Activated CD8-positive, alpha-beta memory T cell treated with anti-CD3 and anti-CD28 coated beads, Interleukin-2, amount 10 ng/mL, durations not matched to agents 7 days and 5 days (primary cell): ENCODE results near the gene HGD. TPM values are rescaled to one million over a fixed set of nuclear protein-coding genes. Genes with fewer than 3 reads are reported as not detected.
"Not testable (repeated sequence)": the region's sequence is repeated elsewhere in the genome, so short reads cannot be mapped to it uniquely, and the experiment has no call there.

Source experiments
- ATAC-seq: fragments of 150-1000 bp; cut with Tn5 transposase; one replicate; pipeline ENCODE4 v1.10.0; 2021; ENCODE audit warnings: moderate library complexity
- CTCF ChIA-PET: fragments of 350-600 bp; sonication (Branson Sonifier 250); formaldehyde crosslinking; loops from one replicate; lab custom pipeline; 2021; ENCODE audit warnings: antibody characterized with exemption; lab: Charles Lee
- DNase-seq: peaks from one replicate; pipeline ENCODE4 v3.0.0-alpha.2; 2020
- H3K27ac Mint-ChIP-seq: one replicate; pipeline ENCODE4 v1.8.0; 2021; ENCODE audit warnings: mild to moderate bottlenecking, mixed read lengths
- H3K27me3 Mint-ChIP-seq: one replicate; pipeline ENCODE4 v1.8.0; 2021; ENCODE audit warnings: mixed read lengths
- H3K36me3 Mint-ChIP-seq: one replicate; pipeline ENCODE4 v1.8.0; 2021; ENCODE audit warnings: mild to moderate bottlenecking, mixed read lengths
- H3K4me1 Mint-ChIP-seq: one replicate; pipeline ENCODE4 v1.8.0; 2021; ENCODE audit warnings: mixed read lengths
- H3K4me3 Mint-ChIP-seq: one replicate; pipeline ENCODE4 v1.8.0; 2021; ENCODE audit warnings: mild to moderate bottlenecking, moderate library complexity, mixed read lengths
- H3K9me3 Mint-ChIP-seq: one replicate; pipeline ENCODE4 v1.8.0; 2022; ENCODE audit warnings: low read depth, mixed read lengths
- total RNA-seq, 2 experiments: library from RNA; stranded (reverse); gene quantifications; one replicate each; pipeline ENCODE4 v1.2.3, GENCODE V29; 2021

HGD gene, protein sequence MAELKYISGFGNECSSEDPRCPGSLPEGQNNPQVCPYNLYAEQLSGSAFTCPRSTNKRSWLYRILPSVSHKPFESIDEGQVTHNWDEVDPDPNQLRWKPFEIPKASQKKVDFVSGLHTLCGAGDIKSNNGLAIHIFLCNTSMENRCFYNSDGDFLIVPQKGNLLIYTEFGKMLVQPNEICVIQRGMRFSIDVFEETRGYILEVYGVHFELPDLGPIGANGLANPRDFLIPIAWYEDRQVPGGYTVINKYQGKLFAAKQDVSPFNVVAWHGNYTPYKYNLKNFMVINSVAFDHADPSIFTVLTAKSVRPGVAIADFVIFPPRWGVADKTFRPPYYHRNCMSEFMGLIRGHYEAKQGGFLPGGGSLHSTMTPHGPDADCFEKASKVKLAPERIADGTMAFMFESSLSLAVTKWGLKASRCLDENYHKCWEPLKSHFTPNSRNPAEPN
- total RNA-seq = under 1 TPM; 0.23 to 0.49 TPM

DNA sequence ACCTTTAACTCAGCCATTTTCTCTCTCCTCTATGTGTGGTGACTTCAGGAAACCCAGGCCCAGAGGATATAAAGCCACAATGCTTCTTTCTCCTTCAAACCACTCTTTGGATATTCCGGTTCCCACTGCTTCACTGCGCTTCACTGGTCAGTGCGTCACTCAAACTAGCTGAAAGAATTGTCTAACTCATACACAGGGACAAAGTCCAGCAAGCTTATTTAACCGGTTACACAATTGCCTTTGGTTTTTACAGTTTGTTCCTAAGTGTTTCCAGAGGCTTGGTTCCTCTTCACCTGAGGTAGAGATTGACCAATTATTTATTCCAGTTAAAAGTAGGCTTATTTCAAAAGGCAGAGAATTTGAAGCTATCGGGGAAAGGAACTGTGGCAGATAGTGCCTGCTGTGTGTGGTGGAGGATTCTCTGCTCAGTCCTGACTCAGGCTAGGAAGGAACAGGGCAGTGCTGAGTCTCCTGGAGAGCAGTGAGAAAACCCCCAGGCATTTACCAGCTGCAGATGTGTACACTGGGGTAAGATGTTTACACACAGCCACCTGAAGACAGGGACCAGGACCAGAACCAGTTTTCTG, at the start of gene HGD:
Gene HGD, minus strand, starts transcription at position 145 of the 587 bp plus-strand sequence. Its CDS starts 128 bp downstream, at position 17.
- Mint-ChIP-seq H3K27ac (no peak within 1 kb of the TSS), H3K9me3 (peaks cover 4% of the 10 kb centered on the region), H3K4me3 (no peak within 1 kb of the TSS), H3K27me3 (no peaks in the 10 kb centered on the region), H3K4me1 (peaks cover 10% of the 10 kb centered on the region), H3K36me3 (peaks cover 1% of the 10 kb centered on the region)
- DNase-seq = no peak
- CTCF ChIA-PET = no interaction called here
- no peak for ATAC-seq

DNA sequence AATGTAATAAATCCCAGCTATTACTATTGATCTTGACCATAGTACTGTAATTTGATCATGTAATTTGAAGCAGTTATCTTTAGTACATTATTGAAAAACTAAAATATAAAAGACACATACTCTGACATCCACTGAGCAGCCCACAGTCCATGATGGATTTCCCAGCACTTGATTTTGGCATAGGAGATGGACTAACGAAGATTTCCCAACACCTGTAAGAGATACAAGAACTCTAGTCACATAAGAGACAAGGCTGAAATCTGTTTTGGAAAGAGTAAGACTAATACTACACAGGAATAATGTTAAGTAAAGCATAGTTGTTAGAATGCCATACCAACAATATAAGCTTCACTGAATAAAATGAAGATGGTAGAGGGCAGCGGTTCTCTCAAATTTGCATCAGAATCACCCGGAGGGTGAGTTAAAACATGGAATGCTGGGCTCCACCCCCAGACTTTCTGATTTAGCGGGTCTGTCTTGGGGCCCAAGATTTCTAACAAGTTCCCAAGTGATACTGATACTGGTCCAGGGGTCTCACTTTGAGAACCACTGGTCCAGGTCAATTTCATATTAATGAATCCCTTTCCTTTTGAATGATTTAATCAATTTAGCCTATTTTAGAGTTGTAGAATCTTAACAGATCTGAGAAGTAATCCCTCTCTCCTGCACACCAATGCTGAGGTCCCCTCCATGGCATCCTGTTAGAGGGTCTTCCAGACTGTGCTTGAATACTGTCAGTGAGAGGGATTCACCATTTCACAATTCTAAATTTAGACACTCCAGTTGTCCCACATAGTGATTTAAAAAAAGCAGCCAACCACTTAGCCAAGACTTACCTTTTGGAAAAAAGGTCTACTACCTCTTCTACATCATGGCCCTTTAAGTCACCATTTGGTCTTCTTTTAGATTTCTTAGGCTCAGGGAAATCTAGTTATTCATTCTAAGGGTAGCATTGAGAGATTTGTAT, 48.8 kb upstream of the HGD start:
- peaks cover under 1% of the 10 kb centered on the region for H3K9me3 Mint-ChIP-seq
- no peak for DNase-seq
- no peak for ATAC-seq
- no peaks in the 10 kb centered on the region for H3K4me1 Mint-ChIP-seq
- H3K36me3 Mint-ChIP-seq = peaks cover 23% of the 10 kb centered on the region
- no peaks in the 10 kb centered on the region for H3K27me3 Mint-ChIP-seq
- no peak overlapping the region for H3K4me3 Mint-ChIP-seq
- H3K27ac Mint-ChIP-seq = no peak overlapping the region
- CTCF ChIA-PET = interaction anchor here (1.3 kb wide), 1 partner anchor 11 kb away, joined by 4 read pairs; no protein-coding TSS in a partner anchor

DNA sequence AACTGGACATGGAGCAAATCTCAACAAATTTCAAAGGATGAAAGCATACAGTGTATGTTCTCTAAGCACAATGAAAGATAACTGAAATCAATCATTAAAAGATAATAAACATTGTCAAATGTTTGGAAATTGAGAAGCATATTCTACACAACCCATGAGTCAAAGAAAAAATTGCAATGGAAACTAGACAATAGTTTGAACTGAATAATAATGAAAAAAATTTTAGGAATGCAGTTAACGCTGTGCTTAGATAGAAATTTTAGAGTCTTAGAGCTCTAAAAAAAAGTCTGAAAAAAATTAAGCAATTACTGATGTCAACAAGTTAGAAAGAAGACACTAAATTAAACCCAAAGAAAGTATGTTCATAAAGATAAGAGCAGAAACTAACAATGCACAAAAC, 44.8 kb upstream of the HGD start:
- no peak overlapping the region for H3K27ac Mint-ChIP-seq
- no peak overlapping the region for H3K4me3 Mint-ChIP-seq
- no peaks in the 10 kb centered on the region for H3K27me3 Mint-ChIP-seq
- H3K9me3 Mint-ChIP-seq = no peaks in the 10 kb centered on the region
- no peak for DNase-seq
- H3K4me1 Mint-ChIP-seq = no peaks in the 10 kb centered on the region
- no peak for ATAC-seq
- peaks cover 31% of the 10 kb centered on the region for H3K36me3 Mint-ChIP-seq
- CTCF ChIA-PET = no interaction called here

DNA sequence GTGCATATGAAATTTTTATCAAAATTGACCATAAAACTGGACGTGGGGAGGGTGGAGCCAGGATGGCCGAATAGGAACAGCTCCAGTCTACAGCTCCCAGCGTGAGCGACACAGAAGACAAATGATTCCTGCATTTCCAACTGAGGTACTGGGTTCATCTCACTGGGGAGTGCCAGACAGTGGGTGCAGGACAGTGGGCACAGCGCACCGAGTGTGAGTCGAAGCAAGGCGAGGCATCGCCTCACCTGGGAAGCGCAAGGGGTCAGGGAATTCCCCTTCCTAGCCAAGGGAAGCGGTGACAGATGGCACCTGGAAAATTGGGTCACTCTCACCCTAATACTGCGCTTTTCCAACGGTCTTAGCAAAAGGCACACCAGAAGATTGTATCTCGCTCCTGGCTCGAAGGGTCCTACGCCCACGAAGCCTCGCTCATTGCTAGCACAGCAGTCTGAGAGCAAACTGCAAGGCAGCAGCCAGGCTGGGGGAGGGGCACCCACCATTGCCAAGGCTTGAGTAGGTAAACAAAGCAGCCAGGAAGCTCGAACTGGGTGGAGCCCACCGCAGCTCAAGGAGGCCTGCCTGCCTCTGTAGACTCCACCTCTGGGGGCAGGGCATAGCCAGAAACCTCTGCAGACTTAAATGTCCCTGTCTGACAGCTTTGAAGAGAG, 37.3 kb upstream of the HGD start:
- H3K27me3 Mint-ChIP-seq, H3K9me3 Mint-ChIP-seq, H3K36me3 Mint-ChIP-seq: not testable (repeated sequence)
- ATAC-seq (peak; percentile 80), DNase-seq (peak; percentile 84)
- H3K27ac Mint-ChIP-seq = peak overlapping the region; percentile 75
- CTCF ChIA-PET = interaction anchor here (1.0 to 2.0 kb wide), 4 partner anchors 12 to 161 kb away, joined by 3 to 6 read pairs (median 4); no protein-coding TSS in a partner anchor
- H3K4me1 Mint-ChIP-seq = peaks cover 20% of the 10 kb centered on the region
- H3K4me3 Mint-ChIP-seq = peak overlapping the region; percentile 59

DNA sequence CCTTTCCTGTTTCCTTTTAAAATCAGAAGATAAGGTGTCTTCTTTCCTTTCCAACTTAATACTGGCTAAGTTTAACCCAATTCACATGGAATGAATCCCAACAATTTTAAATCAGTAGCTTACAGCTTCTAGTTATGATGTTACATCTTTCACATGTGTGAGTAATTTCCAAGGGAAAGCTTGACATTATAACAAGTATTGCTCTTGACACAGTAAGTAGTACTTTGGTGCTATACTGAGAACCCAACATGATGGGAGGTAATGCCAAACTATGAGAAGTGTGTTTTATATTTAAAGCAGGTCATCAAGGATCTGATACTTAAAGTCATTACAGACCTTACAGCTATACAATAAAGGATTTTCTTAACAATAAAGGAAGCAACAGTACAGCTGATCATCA, 31.2 kb upstream of the HGD start:
- no peak overlapping the region for H3K27ac Mint-ChIP-seq
- no peaks in the 10 kb centered on the region for H3K9me3 Mint-ChIP-seq
- CTCF ChIA-PET = no interaction called here
- no peaks in the 10 kb centered on the region for H3K27me3 Mint-ChIP-seq
- peaks cover 2% of the 10 kb centered on the region for H3K4me1 Mint-ChIP-seq
- DNase-seq (no peak), ATAC-seq (no peak)
- H3K4me3 Mint-ChIP-seq = no peak overlapping the region
- H3K36me3 Mint-ChIP-seq = peaks cover 6% of the 10 kb centered on the region

DNA sequence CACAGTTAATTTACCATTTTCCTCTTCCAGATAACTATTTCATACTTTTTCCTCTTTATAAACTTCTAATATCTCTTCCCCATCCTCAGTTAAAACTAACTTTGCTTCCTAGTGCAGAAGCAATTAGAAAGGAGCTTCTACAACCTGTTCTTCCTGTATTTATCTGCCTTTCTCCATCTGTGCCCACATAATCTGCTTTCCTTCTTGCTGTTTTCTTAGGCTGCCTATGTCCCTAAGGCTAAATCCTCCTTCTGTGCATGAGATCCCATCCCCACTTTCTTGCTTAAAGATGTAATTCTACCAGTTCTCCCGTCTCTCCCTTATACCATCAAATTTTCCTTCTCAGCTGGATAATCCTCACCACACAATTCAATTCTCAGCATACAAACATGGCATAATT, 28.3 kb upstream of the HGD start:
- no peak for DNase-seq
- Mint-ChIP-seq H3K27ac (no peak overlapping the region), H3K36me3 (peaks cover 12% of the 10 kb centered on the region), H3K27me3 (no peaks in the 10 kb centered on the region), H3K4me3 (no peak overlapping the region), H3K4me1 (no peaks in the 10 kb centered on the region), H3K9me3 (no peaks in the 10 kb centered on the region)
- ATAC-seq = no peak
- CTCF ChIA-PET = no interaction called here

DNA sequence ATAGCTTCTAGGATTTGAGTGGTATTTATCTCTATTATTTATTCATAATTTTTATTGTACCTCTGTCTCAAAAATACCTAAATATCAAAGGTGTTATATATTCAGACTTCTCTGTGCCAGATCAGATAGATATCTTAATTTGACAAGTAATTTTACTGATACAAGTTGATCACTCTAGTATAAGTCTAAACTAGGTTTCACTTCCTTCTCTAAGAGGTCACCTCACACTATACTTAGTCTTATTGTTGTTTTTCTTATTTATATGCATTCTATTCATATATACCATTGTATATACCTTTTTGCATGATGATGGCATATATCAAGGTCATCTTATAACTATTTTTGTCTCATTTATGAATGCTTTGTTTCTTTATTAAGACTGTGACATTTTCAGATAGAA, 26.4 kb upstream of the HGD start:
- Mint-ChIP-seq H3K4me1 (no peaks in the 10 kb centered on the region), H3K36me3 (peaks cover 26% of the 10 kb centered on the region), H3K4me3 (no peak overlapping the region), H3K27me3 (no peaks in the 10 kb centered on the region), H3K27ac (no peak overlapping the region), H3K9me3 (peaks cover 6% of the 10 kb centered on the region)
- DNase-seq (no peak), ATAC-seq (no peak)
- CTCF ChIA-PET = no interaction called here

DNA sequence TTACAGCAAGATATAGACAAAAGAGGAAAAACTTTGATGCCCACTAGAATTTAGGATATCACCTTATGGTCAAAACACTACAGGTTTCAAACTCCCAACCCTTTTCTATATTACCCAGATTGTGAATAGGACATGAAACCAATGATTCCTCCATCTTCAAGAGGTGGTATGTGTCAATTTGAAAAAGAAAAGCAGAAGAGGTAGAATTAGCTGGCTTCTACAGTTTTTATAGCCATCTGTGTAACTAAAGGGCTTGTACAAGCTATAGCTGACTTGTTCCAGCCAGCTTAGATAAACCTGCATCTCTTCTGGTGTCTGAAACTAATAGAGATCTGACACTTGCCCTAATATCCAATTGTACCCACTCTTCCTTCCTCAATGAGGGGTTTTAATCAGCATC, 24.9 kb upstream of the HGD start:
- CTCF ChIA-PET = no interaction called here
- DNase-seq (no peak), ATAC-seq (no peak)
- Mint-ChIP-seq H3K27me3 (no peaks in the 10 kb centered on the region), H3K9me3 (peaks cover 12% of the 10 kb centered on the region), H3K27ac (no peak overlapping the region), H3K36me3 (peaks cover 35% of the 10 kb centered on the region), H3K4me1 (no peaks in the 10 kb centered on the region), H3K4me3 (no peak overlapping the region)

DNA sequence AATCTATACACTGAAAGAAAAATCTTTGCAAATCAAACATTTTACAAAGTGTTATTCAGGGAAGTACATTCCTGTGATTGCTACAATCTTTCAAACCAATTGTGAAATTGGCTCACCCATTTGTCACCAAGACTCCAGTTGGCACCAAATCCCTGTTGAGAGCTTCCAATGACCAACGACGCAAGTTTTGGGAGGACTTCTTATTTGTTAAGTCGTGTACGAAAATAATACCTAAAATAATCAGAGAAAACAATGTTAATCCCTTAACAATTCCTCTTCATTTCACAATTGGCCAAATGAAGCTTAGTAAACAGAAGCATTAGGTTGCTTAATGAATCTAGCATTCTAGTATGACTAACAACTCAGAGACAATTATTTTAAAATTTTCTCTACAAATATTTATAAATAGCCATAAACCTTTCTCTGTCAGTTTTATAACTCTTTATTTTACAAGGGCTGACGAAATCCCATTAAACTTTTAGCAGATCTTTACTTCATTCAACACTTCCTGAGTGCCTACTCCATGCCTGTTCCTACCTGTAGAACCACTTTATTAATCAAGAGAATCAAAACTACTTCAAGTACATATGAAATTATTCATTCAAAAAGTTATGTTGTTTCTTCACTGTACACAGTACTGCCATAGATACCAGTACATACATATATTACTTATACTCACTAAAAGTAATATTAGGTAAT, 24.0 kb upstream of the HGD start:
- no peak overlapping the region for H3K27ac Mint-ChIP-seq
- no peak overlapping the region for H3K4me3 Mint-ChIP-seq
- peaks cover 12% of the 10 kb centered on the region for H3K9me3 Mint-ChIP-seq
- no peaks in the 10 kb centered on the region for H3K4me1 Mint-ChIP-seq
- ATAC-seq (no peak), DNase-seq (no peak)
- H3K27me3 Mint-ChIP-seq = no peaks in the 10 kb centered on the region
- CTCF ChIA-PET = no interaction called here
- H3K36me3 Mint-ChIP-seq = peaks cover 37% of the 10 kb centered on the region

DNA sequence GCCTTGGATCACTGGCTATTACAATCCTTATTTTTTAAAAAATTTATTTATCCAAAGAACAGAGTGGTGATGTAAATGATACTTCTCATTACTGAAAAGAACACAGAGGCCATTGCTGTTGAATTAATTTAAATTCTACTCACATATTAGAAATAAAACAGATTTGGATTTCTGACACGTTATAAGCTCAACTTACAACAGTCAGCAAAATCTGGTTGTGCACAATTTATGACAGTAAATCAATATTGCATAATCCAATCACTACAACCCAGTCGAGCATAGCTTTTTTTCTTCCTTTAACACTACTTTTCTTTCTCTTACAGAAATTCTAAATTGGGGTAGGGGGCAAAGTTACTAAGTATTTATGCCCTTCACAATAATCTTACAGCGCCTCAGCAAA, 17.3 kb upstream of the HGD start:
- CTCF ChIA-PET = no interaction called here
- no peaks in the 10 kb centered on the region for H3K27me3 Mint-ChIP-seq
- H3K36me3 Mint-ChIP-seq = peaks cover 26% of the 10 kb centered on the region
- DNase-seq (no peak), ATAC-seq (no peak)
- no peak overlapping the region for H3K27ac Mint-ChIP-seq
- no peaks in the 10 kb centered on the region for H3K4me1 Mint-ChIP-seq
- H3K9me3 Mint-ChIP-seq = peaks cover 12% of the 10 kb centered on the region
- no peak overlapping the region for H3K4me3 Mint-ChIP-seq

DNA sequence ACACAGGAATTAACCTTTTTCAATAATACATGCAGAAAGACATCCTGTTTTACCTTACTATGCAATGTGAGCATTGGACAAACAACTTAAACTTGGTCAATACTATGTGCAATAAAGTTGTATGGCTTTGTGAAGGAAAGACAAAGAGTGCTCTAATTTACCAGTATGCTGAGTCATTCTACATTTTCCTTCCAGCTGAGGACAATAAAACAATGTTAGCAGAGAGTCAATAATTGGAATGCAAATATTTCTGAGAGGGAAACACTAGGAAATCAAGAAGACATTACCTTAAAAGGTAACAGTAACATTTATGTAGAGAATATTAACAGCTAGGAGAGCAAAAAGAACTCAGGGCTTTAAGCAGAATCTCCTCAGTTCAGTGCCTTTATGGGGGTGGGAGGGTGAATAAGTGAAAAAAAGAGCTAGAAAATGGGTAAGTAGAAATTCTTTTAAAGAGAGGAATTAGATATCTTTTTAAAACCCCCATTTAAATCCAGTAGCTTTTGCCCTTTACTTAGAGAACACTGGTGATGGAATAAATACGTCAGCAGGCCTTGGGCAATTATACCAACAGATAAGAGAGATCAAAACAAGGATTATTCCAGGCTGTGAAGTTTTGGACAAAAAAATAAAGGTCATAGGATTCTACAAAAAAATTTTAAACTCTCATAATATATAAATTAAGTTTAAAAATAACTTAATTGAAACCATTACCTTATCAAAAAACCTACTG, 11.6 kb upstream of the HGD start:
- CTCF ChIA-PET = interaction anchor here (1.1 kb wide), 1 partner anchor 102 kb away, joined by 3 read pairs; no protein-coding TSS in a partner anchor

DNA sequence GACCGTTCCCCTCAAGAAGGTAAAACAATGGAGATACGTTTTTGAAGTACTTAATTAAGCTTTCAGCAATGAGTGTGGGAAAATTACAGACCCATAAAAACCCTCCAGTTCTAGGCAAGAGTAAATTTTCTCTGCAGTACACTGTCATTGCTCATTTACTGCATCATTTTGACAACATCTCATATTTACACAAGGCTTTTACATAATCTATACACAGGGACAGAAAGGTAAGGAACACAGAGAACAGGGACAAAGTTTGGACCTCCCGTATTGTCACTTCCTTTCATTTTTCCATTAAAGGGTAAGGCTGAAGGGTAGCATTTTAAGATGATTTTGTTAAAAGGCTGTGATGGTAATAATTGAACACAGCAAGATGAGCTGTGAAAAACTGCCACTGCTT, 7.4 kb upstream of the HGD start:
- H3K4me3 Mint-ChIP-seq = no peak overlapping the region
- CTCF ChIA-PET = no interaction called here
- H3K4me1 Mint-ChIP-seq = no peaks in the 10 kb centered on the region
- peaks cover 7% of the 10 kb centered on the region for H3K36me3 Mint-ChIP-seq
- no peaks in the 10 kb centered on the region for H3K27me3 Mint-ChIP-seq
- H3K27ac Mint-ChIP-seq = no peak overlapping the region
- H3K9me3 Mint-ChIP-seq = no peaks in the 10 kb centered on the region
- DNase-seq (no peak), ATAC-seq (no peak)

More for the DNA sequence above, 11.6 kb upstream of the HGD start:
- no peaks in the 10 kb centered on the region for H3K27me3 Mint-ChIP-seq
- no peak for ATAC-seq
- H3K36me3 Mint-ChIP-seq = peaks cover 10% of the 10 kb centered on the region
- H3K9me3 Mint-ChIP-seq = no peaks in the 10 kb centered on the region
- H3K4me1 Mint-ChIP-seq = no peaks in the 10 kb centered on the region
- H3K27ac Mint-ChIP-seq = no peak overlapping the region
- no peak for DNase-seq
- H3K4me3 Mint-ChIP-seq = no peak overlapping the region
